ENCODE data around the gene ATXN1. TPM values are rescaled to one million over a fixed set of nuclear protein-coding genes. Genes with fewer than 3 reads are reported as not detected.

The ATXN1 gene
- total RNA-seq, 1 experiment from 2014 or later: 19.7 TPM

- no peaks in the 10 kb centered on the region for H3K27me3 Mint-ChIP-seq (ENCODE audit: unreplicated experiment)
- DNase-seq: no peak
- H3K9me3 Mint-ChIP-seq (ENCODE audit: low read depth, unreplicated experiment): no peaks in the 10 kb centered on the region
- no TSS peak for BruUV-seq (replicated peaks)
- no peak overlapping the region for H3K4me3 Mint-ChIP-seq (ENCODE audit: low read depth, unreplicated experiment)
- peaks cover 14% of the 10 kb centered on the region for H3K4me1 Mint-ChIP-seq (ENCODE audit: low read depth, unreplicated experiment)
- no peaks in the 10 kb centered on the region for H3K36me3 Mint-ChIP-seq (ENCODE audit: insufficient read depth, unreplicated experiment)
- intact Hi-C loops (cut with micrococcal nuclease; ENCODE audit: unreplicated experiment): no loop called here
- no peak overlapping the region for H3K27ac Mint-ChIP-seq (ENCODE audit: unreplicated experiment)
- CTCF ChIA-PET: no interaction called here
- no peak for TF ChIP-seq CTCF (IDR thresholded peaks at IDR 0.05; ENCODE audit: unreplicated experiment)
These were observed 188.9 kb downstream of the ATXN1 start for GRCh38 chr6:16572317-16572716.

- BruUV-seq (replicated peaks): no TSS peak
- CTCF ChIA-PET: no interaction called here
- no peak overlapping the region for H3K4me3 Mint-ChIP-seq (ENCODE audit: low read depth, unreplicated experiment)
- H3K4me1 Mint-ChIP-seq (ENCODE audit: low read depth, unreplicated experiment): peaks cover 12% of the 10 kb centered on the region
- H3K27ac Mint-ChIP-seq (ENCODE audit: unreplicated experiment): no peak overlapping the region
- no peaks in the 10 kb centered on the region for H3K27me3 Mint-ChIP-seq (ENCODE audit: unreplicated experiment)
- no peaks in the 10 kb centered on the region for H3K9me3 Mint-ChIP-seq (ENCODE audit: low read depth, unreplicated experiment)
- DNase-seq: no peak
- intact Hi-C loops (cut with micrococcal nuclease; ENCODE audit: unreplicated experiment): no loop called here
- H3K36me3 Mint-ChIP-seq (ENCODE audit: insufficient read depth, unreplicated experiment): no peaks in the 10 kb centered on the region
- TF ChIP-seq CTCF (IDR thresholded peaks at IDR 0.05; ENCODE audit: unreplicated experiment): no peak
These were observed 190.3 kb downstream of the ATXN1 start for GRCh38 chr6:16570946-16571345.

- no peak overlapping the region for H3K27ac Mint-ChIP-seq (ENCODE audit: unreplicated experiment)
- peaks cover 5% of the 10 kb centered on the region for H3K4me1 Mint-ChIP-seq (ENCODE audit: low read depth, unreplicated experiment)
- no peak overlapping the region for H3K4me3 Mint-ChIP-seq (ENCODE audit: low read depth, unreplicated experiment)
- no peaks in the 10 kb centered on the region for H3K9me3 Mint-ChIP-seq (ENCODE audit: low read depth, unreplicated experiment)
- BruUV-seq (replicated peaks): no TSS peak
- intact Hi-C loops (cut with micrococcal nuclease; ENCODE audit: unreplicated experiment): no loop called here
- no peaks in the 10 kb centered on the region for H3K36me3 Mint-ChIP-seq (ENCODE audit: insufficient read depth, unreplicated experiment)
- DNase-seq: no peak
- H3K27me3 Mint-ChIP-seq (ENCODE audit: unreplicated experiment): no peaks in the 10 kb centered on the region
- no peak for TF ChIP-seq CTCF (IDR thresholded peaks at IDR 0.05; ENCODE audit: unreplicated experiment)
- CTCF ChIA-PET: no interaction called here
These were observed 191.1 kb downstream of the ATXN1 start for GRCh38 chr6:16570221-16570553.

GRCh38 chr6:16568128-16568527 lies 193.1 kb downstream of the ATXN1 start:
- no peak for DNase-seq
- Mint-ChIP-seq H3K27me3 (ENCODE audit: unreplicated experiment) (no peaks in the 10 kb centered on the region), H3K4me1 (ENCODE audit: low read depth, unreplicated experiment) (no peaks in the 10 kb centered on the region), H3K4me3 (ENCODE audit: low read depth, unreplicated experiment) (no peak overlapping the region), H3K36me3 (ENCODE audit: insufficient read depth, unreplicated experiment) (no peaks in the 10 kb centered on the region), H3K9me3 (ENCODE audit: low read depth, unreplicated experiment) (no peaks in the 10 kb centered on the region), H3K27ac (ENCODE audit: unreplicated experiment) (no peak overlapping the region)
- BruUV-seq (replicated peaks): no TSS peak
- intact Hi-C loops (cut with micrococcal nuclease; ENCODE audit: unreplicated experiment): no loop called here
- CTCF ChIA-PET: no interaction called here
- TF ChIP-seq CTCF (IDR thresholded peaks at IDR 0.05; ENCODE audit: unreplicated experiment): no peak

- no peak for DNase-seq
- BruUV-seq (replicated peaks): no TSS peak
- TF ChIP-seq CTCF (IDR thresholded peaks at IDR 0.05; ENCODE audit: unreplicated experiment): no peak
- Mint-ChIP-seq H3K9me3 (ENCODE audit: low read depth, unreplicated experiment) (no peaks in the 10 kb centered on the region), H3K4me1 (ENCODE audit: low read depth, unreplicated experiment) (no peaks in the 10 kb centered on the region), H3K36me3 (ENCODE audit: insufficient read depth, unreplicated experiment) (no peaks in the 10 kb centered on the region), H3K27ac (ENCODE audit: unreplicated experiment) (no peak overlapping the region), H3K4me3 (ENCODE audit: low read depth, unreplicated experiment) (no peak overlapping the region), H3K27me3 (ENCODE audit: unreplicated experiment) (no peaks in the 10 kb centered on the region)
- intact Hi-C loops (cut with micrococcal nuclease; ENCODE audit: unreplicated experiment): no loop called here
- CTCF ChIA-PET: no interaction called here
These were observed 194.2 kb downstream of the ATXN1 start for GRCh38 chr6:16567071-16567470.

Measured in Calu3 (cell line).